GM12891 (cell line): Measurements from ENCODE around the gene ZDHHC9.

ENCODE experiments used
- POLR2A ChIP-seq: IDR thresholded peaks from 2 replicates; pipeline ENCODE4 v1.6.1; 2011; ENCODE audit warnings: low read depth, low read length, control low read depth
- POU2F2 ChIP-seq: IDR thresholded peaks from 2 replicates; pipeline ENCODE4 v1.6.1; 2011; ENCODE audit warnings: low read depth, mild to moderate bottlenecking, control low read depth, low read length, moderate library complexity

DNA sequence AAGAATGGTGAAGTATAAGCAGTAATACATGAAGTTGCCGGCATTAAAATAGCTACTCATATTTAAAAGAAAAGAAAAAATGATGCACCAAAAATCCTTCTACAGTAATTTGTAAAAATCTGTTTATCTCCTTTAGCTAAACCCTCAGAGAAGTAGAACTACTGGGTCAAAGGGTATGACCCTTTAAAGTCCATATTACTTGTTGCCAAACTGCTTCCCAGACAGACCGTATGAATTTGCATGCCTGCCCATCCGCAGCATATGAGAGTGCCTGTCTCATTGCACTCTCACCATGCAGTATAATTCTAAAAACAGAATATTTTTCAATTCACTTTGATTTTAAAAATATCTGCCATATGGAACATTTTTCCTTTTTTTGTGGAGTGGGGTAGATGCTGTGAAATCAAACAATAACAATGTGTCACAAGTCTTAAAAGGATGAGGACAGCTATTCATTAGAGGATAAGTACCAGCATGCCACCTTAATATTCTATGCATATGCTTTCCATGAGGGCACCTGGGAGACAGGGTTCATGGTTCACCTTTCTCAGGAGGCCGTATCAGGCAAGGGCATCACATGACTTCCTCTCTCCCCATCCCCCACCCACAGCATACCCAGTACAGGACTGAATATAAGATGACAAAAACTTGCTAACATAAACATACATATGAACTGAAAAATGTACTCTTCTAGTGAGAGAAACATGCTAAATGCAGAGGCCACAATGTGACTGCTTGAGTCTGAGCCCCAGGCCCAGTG is 17.8 kb downstream of the ZDHHC9 start:
- TF ChIP-seq POLR2A, result no peak
- no peak for TF ChIP-seq POU2F2
